Stimulated activated CD8-positive, alpha-beta memory T cell treated with anti-CD3 and anti-CD28 coated beads, Interleukin-12 subunit alpha, Interleukin-12 subunit beta, amount 100 ng/mL, for 1 hour (primary cell): ENCODE results near the gene CD9.
"Not testable (repeated sequence)": the region's sequence is repeated elsewhere in the genome, so short reads cannot be mapped to it uniquely, and the experiment has no call there.

ENCODE experiments used
- DNase-seq: peaks from one replicate; pipeline ENCODE4 v3.0.0-alpha.2; 2020; ENCODE audit warnings: low read depth

CD9 gene

DNA sequence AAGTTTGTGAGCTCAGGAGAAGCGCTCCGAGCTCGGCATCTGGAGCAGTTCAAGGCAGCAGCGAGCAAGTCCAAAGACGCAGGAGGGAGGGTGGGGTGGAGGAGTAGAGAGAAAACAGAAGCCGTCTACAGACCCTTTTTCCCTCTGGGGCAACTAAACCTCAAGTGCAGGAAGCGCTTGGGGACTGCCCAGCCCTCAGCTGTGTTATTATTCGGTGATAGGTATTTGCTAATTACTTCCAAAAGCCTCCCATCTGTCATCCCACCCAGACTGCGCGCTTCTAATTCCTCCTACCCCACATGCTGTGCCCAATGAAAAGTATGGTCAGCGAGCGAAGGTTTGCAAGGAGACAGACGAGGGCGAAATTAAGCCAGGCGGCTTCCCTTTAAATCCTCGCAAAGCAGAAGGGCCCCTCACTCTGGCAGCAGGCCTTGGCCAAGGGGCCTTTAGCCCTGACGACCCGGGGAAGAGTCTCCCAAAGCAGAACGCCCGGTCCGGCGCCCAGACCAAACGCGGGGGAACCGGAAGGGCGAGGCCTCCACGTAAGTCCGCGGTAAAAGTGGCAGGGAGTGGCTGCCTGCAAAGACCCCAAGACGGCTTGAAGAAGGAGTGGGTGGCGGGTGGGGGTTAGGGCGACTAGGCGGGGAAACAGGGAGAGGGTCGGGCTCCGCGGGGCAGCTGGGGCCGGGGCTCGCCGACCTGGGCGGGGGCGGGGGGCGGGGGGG lies 507 bp upstream of the CD9 start:
- DNase-seq: no peak

DNA sequence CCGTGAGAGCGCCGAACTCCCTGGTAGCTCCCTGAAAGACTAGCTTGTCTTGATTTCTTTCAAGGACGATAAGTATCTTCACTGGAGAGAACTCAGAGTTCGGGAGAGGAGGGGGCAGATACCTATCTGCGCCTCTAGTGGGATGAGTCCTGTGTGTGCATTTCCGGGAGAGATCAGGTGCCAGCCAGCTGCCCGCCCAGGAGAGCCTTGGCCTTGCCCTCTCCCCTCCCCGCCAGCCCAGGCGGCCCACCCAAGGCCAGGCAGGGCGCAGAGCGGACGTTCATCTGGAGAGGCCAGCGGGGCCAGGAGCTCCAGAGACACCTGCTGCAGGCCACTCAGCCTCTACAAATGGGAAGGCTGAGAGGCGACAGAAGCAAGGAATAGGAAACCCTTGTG lies 1.0 kb downstream of the CD9 start:
- DNase-seq: no peak

GRCh38 chr12:6201826-6202225 lies 1.6 kb downstream of the CD9 start:
- no peak for DNase-seq

DNA sequence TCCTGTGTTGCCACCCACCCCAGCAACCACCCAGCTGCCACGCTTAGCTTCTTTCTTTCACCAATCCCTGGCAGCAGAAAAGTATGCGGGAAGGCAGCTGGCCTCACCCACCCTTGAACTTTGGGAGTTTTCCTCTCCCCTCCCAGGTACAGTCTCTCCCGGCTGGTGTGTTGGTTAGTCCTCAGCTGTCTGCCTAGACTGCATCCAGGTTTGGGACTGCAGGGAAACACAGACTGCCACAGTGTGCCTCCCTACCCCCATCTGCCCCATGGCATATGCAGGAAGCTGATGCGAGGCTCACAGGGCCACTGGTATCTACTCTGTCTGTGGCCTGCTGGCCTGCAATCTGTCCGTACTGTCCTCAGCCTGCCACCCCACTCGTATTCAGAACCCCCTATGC lies 2.1 kb downstream of the CD9 start:
- no peak for DNase-seq

- DNase-seq: no peak
These were observed 2.6 kb downstream of the CD9 start for GRCh38 chr12:6202846-6203245.

DNA sequence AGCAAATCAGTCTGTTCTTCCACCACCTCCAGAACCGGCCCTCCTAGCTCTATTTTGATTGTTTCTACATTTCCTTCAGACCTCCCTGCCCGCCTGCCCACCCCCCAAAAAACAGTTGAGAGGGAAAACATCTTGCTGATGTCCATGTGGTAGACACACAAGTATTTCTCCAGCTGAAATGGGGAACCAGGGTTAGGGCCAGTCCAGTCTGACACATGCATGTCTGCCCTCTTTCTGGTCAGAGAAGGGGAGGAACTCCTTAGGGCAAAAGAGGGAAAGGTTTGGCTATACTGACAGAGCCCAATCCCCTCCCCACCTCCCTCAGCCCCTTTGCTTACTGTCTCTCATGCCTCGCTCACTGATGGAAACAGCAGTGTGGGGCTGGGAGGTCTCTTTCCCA lies 3.4 kb downstream of the CD9 start:
- DNase-seq: no peak

DNA sequence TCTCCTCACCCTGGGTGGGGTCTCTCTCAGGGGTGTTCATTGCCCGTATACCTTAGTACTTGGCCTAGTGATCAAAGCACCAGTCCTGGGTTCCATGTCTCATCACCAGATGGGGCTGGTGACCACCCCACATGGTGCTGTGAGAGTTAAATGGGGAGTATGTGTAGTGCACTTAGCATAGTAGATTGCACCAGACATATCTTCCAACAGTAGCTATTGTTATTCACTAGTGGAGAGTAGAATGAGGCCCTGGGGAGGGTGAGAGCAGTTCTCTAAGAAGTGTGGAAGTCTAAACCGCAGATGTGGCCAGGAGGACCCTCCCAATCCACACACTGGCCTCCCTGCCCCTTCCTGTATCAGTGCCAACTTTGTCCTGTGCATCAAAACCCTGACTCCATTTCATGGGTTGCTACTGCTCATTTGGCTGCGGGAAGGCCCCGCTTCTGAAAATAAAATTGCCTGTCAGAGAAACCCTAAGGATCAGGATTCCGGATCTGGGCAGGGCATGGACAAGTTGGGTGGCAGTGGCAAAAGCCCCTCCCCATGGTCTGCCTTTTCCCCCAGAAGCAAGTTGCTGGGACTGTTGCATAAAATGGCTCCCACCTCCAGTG lies 4.4 kb downstream of the CD9 start:
- no peak for DNase-seq

DNA sequence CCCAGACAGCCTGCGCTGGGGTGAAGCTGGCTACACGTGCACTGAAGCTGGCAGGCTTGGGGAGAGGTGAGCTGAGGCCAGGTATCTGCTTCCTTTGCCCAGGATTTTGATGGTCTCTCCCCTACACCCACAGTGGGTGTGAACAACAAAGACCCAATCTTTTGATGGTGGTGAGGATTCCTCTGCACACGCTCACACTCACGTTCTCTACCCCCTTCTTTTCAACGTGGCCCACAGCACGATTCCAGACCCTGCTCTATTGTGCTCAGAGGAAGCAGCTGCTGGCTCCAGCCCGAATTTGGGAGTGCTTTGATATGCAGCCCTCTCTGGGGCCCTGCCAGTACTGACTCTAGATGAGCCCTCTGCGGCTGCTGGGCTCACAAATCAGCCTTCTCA lies 4.9 kb downstream of the CD9 start:
- DNase-seq: no peak

DNA sequence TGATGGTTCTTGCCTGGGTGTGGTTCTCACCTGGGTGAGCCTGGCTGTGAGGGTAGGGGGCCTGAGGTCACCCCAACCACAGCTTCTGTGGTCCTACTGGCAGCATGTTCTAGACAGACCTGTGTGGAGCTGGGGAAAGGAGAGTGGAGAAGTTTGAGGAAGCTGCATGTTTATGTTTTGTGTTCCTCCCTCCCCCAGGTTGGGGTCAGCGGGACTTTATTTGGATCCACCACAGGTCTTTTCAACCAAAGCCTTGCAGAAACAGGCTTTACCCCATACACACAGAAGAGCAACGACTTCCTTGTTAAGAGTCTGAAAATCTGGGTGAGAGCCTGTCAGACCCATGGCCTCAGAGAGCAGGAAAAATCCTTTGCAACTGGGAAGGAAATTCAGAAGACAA lies 5.6 kb downstream of the CD9 start:
- no peak for DNase-seq

- no peak for DNase-seq
These were observed 6.1 kb downstream of the CD9 start for GRCh38 chr12:6206327-6206726.

- no peak for DNase-seq
These were observed 7.2 kb downstream of the CD9 start for GRCh38 chr12:6207259-6207925.

DNA sequence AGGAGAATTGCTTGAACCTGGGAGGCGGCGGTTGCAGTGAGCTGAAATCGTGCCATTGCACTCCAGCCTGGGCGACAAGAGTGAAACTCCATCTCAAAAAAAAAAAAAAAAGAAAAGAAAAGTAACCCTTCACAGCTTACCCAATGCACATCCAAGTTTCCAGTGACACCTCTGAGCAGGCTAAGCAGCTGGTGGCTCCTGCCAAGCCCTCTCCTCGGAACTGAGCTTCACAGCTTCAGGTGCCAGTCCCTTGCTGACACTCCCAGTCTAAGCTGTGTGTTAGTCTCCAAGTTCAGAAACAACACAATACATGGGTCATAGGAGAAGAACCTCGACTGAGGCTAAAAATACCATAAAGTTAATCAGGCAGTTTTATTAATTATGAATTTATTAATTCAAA lies 7.9 kb downstream of the CD9 start:
- no peak for DNase-seq

GRCh38 chr12:6209428-6209827 lies 9.2 kb downstream of the CD9 start:
- DNase-seq: not testable (repeated sequence)

DNA sequence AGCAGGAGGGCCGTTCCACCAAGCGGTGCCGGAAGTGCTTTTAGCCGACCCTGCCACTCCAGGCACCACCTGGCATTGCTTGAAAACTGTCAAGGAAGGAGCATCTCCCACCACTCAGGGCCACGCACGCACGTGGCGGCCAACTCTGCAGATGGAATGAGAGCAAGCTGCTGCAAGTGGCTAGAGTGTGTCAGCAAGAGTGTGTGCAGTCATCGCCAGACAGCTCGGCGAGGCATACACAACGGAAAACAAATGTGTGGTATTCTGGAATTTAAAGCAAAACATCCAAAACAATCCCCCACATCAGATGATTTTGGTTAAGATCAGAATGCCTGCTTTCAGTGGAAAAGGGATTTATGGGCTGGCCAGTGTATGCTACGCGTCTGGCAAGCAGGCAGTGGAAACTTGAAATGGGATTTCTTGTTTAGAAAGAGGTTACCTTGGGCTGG lies 11.2 kb downstream of the CD9 start:
- no peak for DNase-seq

GRCh38 chr12:6212086-6212485 lies 11.9 kb downstream of the CD9 start:
- no peak for DNase-seq

DNA sequence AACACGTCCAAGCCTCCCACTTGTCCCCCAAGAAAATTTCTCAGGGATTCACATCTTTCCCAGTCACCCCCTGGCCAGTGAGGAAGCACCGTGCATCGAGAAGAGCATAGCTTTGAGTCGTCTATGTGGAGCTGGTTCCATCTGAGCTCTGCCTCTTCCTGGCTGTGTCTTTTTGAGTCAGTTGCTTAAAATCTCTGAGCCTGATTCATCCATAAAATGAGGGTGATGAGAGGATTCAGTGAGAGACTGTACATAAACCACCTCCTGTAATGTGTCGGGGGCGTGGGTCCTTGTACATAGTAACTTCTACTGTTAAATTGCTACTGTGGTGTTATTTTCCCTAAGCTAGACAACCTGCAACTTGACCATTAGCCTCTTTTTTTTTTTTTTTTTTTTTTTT lies 13.8 kb downstream of the CD9 start:
- no peak for DNase-seq

DNA sequence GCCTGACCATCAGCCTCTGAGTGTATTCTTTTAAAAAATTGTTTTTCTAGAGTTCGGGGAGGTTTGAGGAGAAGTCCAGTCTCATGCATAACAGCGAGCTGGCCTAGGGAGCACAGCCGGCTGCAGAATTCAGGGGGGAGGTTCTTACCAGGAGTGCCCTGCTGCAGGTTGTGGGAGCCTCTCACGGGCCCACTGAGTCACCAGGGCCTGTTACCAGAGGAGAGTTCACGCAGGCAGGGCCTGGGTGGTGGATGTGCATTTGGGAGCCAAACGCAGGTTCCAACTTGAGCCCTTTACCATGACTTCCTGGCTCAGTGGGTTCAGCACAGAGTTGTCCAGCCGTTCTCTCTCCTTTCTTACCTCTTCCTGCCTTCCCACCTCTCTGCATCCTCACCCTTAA lies 14.4 kb downstream of the CD9 start:
- DNase-seq: no peak

GRCh38 chr12:6215120-6215807 lies 15.1 kb downstream of the CD9 start:
- no peak for DNase-seq

- no peak for DNase-seq
These were observed 15.8 kb downstream of the CD9 start for GRCh38 chr12:6215932-6216494.

- DNase-seq: no peak
These were observed 16.4 kb downstream of the CD9 start for GRCh38 chr12:6216581-6216980.

DNA sequence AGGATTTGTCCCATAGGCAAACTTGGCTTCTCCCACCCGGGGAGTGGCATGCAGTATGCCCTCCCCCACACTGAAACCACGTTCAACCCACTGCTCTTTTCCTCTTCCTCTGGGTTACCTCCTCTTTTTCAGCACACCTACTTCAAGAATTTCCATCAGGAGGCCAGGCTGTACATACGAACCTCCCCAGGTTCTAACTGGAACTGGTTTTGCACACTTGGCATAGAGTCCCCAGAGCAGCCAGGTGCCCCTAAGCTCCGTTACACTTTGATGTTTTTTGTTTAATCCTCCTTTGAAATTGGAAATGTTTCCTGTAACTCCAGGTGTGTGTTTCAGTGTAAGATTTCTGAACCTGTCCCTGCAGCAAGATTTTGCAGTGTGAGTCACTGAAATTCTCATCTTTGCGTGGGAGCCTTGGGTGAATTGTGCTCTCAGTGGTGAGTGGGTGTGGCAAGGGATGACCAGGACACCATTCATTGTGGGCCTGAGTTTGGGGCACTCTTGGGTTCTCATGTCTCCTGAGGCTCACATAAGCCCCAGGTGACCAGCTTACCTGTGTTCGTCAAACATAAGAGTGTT lies 18.2 kb downstream of the CD9 start:
- no peak for DNase-seq

DNA sequence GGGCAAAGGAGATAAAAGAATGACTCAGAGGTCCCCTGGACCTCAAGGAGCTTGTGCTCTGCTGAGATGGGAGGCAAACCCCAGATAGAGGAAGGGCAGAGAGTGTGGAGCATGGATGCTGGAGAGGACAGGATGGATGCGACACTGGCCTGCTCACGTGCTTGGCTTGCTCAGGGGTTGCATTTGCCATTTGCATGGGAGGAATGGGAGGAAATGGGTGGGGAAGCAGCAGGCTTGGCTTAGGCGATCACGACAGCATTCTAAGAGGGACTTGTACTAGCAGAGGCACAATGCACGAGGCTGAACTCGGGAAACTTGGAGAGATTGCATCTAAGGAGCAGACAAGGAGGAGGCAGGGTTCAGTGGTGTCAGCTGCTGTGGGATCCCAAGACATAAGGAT lies 19.8 kb downstream of the CD9 start:
- DNase-seq: no peak
